AG10803 (cell line): Measurements from ENCODE around the gene NALCN.
A peak's percentile ranks its signal among the peaks of the same experiment; 100 is the strongest.

ENCODE experiments used
- DNase-seq: peaks from one replicate; pipeline ENCODE4 v3.0.0; 2010; ENCODE audit warnings: low read depth
- H3K4me3 ChIP-seq: 2 replicates; pipeline ENCODE4 v1.5.1; 2011; ENCODE audit warnings: mild to moderate bottlenecking, low read length, control low read depth
- TF ChIP-seq, protein P1 (sequence below): conservative IDR thresholded peaks from 2 replicates; pipeline ENCODE4 v1.5.1; 2011; ENCODE audit warnings: mild to moderate bottlenecking, low read length, control low read depth, inconsistent platforms

Gene NALCN

DNA sequence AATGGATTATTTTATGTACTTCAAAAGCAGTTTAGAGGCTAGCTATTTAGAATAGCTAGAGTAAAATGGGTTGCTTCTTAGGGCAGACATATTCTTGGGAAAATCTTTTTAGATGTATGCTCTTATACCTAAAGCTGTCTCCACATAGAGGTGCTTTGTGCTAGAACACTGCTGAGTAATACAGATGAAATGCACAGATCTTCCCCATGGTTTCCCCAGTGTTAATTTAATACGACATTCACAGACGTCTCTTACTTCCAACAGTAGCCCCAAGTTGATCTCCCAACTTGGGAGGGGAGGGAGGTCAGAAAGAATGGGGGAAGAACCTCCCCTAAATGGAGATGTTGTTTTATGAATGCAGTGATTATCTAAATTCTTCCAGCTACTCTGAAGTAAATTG, 16.9 kb downstream of the NALCN start:
- TF ChIP-seq, protein P1, sequence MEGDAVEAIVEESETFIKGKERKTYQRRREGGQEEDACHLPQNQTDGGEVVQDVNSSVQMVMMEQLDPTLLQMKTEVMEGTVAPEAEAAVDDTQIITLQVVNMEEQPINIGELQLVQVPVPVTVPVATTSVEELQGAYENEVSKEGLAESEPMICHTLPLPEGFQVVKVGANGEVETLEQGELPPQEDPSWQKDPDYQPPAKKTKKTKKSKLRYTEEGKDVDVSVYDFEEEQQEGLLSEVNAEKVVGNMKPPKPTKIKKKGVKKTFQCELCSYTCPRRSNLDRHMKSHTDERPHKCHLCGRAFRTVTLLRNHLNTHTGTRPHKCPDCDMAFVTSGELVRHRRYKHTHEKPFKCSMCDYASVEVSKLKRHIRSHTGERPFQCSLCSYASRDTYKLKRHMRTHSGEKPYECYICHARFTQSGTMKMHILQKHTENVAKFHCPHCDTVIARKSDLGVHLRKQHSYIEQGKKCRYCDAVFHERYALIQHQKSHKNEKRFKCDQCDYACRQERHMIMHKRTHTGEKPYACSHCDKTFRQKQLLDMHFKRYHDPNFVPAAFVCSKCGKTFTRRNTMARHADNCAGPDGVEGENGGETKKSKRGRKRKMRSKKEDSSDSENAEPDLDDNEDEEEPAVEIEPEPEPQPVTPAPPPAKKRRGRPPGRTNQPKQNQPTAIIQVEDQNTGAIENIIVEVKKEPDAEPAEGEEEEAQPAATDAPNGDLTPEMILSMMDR: no peak
- DNase-seq: no peak
- no peak overlapping the region for H3K4me3 ChIP-seq

DNA sequence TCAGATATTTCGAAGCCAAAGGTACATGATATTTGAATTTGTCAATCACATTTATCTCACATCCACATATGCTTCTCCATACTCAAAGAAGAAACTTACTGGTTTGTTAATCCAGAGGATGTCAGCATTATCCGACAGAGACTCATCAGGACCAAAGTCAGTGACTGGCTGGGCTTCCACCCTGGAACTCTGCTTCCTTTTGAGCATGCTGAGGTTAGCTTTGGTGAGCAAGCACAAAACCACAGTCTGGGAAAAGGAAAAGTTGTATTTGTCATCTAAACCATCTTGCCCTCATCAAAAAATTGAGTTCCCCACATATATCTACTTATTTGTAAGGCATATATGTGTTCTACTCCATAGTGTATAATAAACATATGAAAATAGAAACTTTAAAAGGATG, 17.4 kb downstream of the NALCN start:
- DNase-seq: peak; percentile 77
- no peak overlapping the region for H3K4me3 ChIP-seq
- TF ChIP-seq, protein P1: no peak

DNA sequence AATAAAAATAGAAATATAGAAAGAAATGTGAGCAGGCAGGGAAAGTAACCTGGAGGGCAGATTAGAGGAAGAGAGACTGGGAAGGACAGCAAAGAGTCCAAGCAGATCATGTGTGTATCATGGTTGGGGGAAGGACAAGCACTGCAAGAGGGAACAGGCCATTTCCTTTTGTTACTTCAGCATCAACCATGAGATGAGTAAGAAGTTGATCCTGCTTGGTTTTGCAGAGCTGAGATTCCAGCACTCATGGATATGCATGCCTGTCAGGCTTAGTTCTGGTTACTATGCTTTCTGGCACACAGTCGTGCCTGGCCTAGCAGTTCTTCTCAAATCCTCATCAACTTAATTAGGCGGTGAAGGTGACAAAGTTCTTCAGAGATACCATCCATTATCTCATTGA, 18.1 kb downstream of the NALCN start:
- no peak overlapping the region for H3K4me3 ChIP-seq
- DNase-seq: peak; percentile 66

DNA sequence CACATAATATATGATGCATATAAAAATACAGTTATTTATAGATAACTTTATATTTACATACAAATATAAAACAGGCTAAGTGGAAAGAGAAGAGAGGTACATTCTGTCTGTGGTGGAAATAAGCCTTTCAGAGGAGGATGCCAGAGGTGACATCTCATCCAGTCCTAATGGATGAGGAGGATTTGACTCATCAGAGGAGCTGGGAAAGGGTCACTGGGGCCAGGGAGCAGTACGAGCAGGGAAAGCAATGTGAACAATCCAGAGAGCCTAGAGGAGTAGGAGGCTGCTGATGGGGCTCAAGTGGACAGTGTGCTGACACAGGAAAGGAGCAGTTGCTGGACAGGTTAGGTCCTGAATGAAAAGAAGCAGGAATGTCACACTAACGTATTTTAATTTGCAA, 18.6 kb downstream of the NALCN start:
- DNase-seq: peak; percentile 73
- no peak overlapping the region for H3K4me3 ChIP-seq
- TF ChIP-seq, protein P1: no peak

More for the DNA sequence above, 18.1 kb downstream of the NALCN start:
- TF ChIP-seq, protein P1: no peak

DNA sequence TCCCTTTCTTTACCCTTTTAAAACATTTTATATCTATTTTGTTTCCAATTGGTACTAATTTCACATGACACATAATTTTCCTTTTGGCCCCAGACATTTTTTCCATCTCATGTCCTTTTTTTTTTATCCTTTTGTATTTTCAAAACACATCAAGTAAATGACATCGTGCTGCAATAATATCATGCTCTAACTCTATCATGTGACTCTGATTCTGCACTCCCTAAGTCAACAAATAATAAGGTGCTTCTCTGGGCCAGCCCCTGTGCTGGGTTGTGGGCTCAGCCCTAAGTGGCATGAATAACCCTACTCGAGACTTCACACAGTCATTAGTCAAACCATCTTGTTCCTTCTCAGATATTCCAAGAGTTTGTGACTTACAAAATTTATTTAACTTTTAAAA, 21.7 kb downstream of the NALCN start:
- DNase-seq: no peak
- TF ChIP-seq, protein P1: no peak

DNA sequence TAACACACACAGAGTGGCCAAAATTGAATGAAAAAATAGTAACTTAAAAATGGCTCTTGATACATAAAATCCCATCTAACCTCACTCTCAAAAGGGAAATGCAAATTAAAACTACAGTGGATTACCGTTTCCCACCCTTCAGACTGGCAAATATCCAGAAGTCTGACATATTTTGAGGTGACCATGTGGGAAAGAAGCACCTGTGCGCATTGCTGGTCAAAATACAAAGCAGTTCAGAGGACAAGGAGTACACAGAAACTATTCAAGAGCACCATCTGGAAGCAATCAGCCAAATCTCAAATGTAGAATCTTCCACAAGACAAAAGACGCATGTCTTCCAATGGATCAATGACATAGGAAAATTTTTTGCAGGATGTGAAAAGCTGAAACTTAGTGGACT, 23.2 kb downstream of the NALCN start:
- no peak overlapping the region for H3K4me3 ChIP-seq
- no peak for DNase-seq
- TF ChIP-seq, protein P1: no peak

More for the DNA sequence above, 21.7 kb downstream of the NALCN start:
- no peak overlapping the region for H3K4me3 ChIP-seq

DNA sequence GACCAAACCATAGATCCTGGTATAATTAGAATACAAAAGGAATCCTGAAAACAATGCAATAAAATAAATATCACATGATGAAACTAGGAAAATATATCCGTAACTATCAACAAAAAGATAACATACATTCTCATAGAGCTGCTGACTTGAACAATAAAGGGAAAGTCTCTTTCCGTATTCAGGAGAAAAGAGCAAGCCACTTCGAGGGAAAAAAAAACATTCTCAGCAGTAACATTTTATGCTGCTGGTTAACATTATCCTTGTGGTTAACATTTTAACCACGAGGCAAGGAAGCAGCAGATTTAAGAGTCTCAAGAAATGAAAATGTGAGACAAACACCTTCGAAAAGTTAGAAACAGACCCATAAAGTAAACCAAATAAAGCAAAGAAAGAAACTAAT, 25.8 kb downstream of the NALCN start:
- TF ChIP-seq, protein P1: no peak
- no peak overlapping the region for H3K4me3 ChIP-seq
- DNase-seq: peak; percentile 55
